GM12878 (cell line): ENCODE results near the gene DTNA. TPM values are rescaled to one million over a fixed set of nuclear protein-coding genes. Genes with fewer than 3 reads are reported as not detected.

Experiments
- ATAC-seq: fragments of 200-7000 bp; cut with Tn5 transposase; 3 replicates; pipeline ENCODE4 v1.9.1; 2020; ENCODE audit warnings: mild to moderate bottlenecking, moderate library complexity
- BruUV-seq: library from RNA; stranded (reverse); fragments of 400-500 nt; replicated peaks from 2 replicates; lab custom pipeline; 2021; lab: Mats Ljungman, UMichigan
- CTCF ChIA-PET: fragments of 300-600 bp; sonication (Branson Sonifier 250); formaldehyde crosslinking; extraction: SDS; loops from one replicate; lab custom pipeline; 2021; ENCODE audit warnings: inconsistent platforms; lab: Yijun Ruan, JAX
- POLR2A ChIA-PET: fragments of 350-600 bp; formaldehyde crosslinking; extraction: SDS; loops from one replicate; lab custom pipeline; 2021; ENCODE audit warnings: inconsistent platforms; lab: Charles Lee
- RAD21 ChIA-PET: fragments of 300-600 bp; sonication (Branson Sonifier 250); formaldehyde crosslinking; loops from one replicate; lab custom pipeline; 2023; ENCODE audit warnings: antibody characterized with exemption; ENCODE audit not compliant: unreplicated experiment; lab: Charles Lee
- SMC1A ChIA-PET: fragments of 300-600 bp; sonication (Branson Sonifier 250); formaldehyde crosslinking; loops from one replicate; lab custom pipeline; 2023; ENCODE audit not compliant: unreplicated experiment, uncharacterized antibody; lab: Charles Lee
- DNase-seq: peaks from one replicate; pipeline ENCODE4 v3.0.0-alpha.2; 2011; ENCODE audit warnings: low read depth, low spot score
- FAIRE-seq: peaks from 3 replicates; lab custom pipeline; 2011; peaks lifted over from hg19 to GRCh38; lab: Jason Lieb, UNC
- H2AFZ ChIP-seq: 2 replicates; pipeline ENCODE4 v1.6.0; 2011; ENCODE audit warnings: low read depth, low read length, control low read depth; ENCODE audit not compliant: control insufficient read depth
- H3K27ac ChIP-seq: 2 replicates; pipeline ENCODE4 v1.5.1; 2011; ENCODE audit warnings: control low read depth; ENCODE audit not compliant: control insufficient read depth, insufficient read depth
- H3K27me3 ChIP-seq, 2 experiments: replicated peaks in 1 of 2; 2 replicates each; pipeline versions ENCODE4 v1.6.0 to v1.6.1; 2011; ENCODE audit warnings: low read length in 1 of 2; ENCODE audit not compliant: control insufficient read depth in 2 of 2, insufficient read depth in 2 of 2
- H3K36me3 ChIP-seq, 2 experiments: 2 replicates each; pipeline ENCODE4 v1.5.1; 2011; ENCODE audit warnings: low read length in 1 of 2; ENCODE audit not compliant: control insufficient read depth in 2 of 2, insufficient read depth in 2 of 2
- H3K4me1 ChIP-seq: 2 replicates; pipeline ENCODE4 v1.6.1; 2011; ENCODE audit warnings: mild to moderate bottlenecking, low read length, moderate library complexity, mixed read lengths; ENCODE audit not compliant: control insufficient read depth, insufficient read depth
- H3K4me2 ChIP-seq: 2 replicates; pipeline ENCODE4 v1.6.0; 2011; ENCODE audit warnings: control low read depth; ENCODE audit not compliant: control insufficient read depth, insufficient read depth
- H3K4me3 ChIP-seq: fragments of 200-600 bp; sonication (generic); 2 replicates; pipeline ENCODE4 v1.5.1; 2016
- H3K79me2 ChIP-seq: 2 replicates; pipeline ENCODE4 v1.6.0; 2011; ENCODE audit warnings: low read length; ENCODE audit not compliant: control insufficient read depth, insufficient read depth
- H3K9ac ChIP-seq: 2 replicates; pipeline ENCODE4 v1.8.0; 2011; ENCODE audit warnings: low read length, control low read depth, mixed read lengths; ENCODE audit not compliant: control insufficient read depth, insufficient read depth
- H3K9me3 ChIP-seq: replicated peaks from 3 replicates; pipeline ENCODE4 v1.5.1; 2011; ENCODE audit warnings: mild to moderate bottlenecking, low read length; ENCODE audit not compliant: control insufficient read depth, insufficient read depth
- H4K20me1 ChIP-seq: 2 replicates; pipeline ENCODE4 v1.6.0; 2011; ENCODE audit not compliant: control insufficient read depth, insufficient read depth
- ETV6 ChIP-seq, 2 experiments: fragments of 450-650 bp in 1 of 2; IDR thresholded peaks in 1 of 2; conservative IDR thresholded peaks in 1 of 2; 2 replicates each; pipeline ENCODE4 v1.6.1; 2014; ENCODE audit warnings: antibody characterized with exemption in 1 of 2, borderline replicate concordance in 1 of 2, low read depth in 1 of 2, mild to moderate bottlenecking in 1 of 2, moderate library complexity in 1 of 2
- HCFC1 ChIP-seq: fragments of 150-350 bp; IDR thresholded peaks from 2 replicates; pipeline ENCODE4 v1.6.1; 2014; ENCODE audit warnings: low read length
- IKZF1 ChIP-seq: fragments of 450-650 bp; conservative IDR thresholded peaks from 2 replicates; pipeline ENCODE4 v1.6.1; 2017; ENCODE audit warnings: antibody characterized with exemption, mild to moderate bottlenecking
- MYB ChIP-seq: fragments of 150-350 bp; IDR thresholded peaks from 2 replicates; pipeline ENCODE4 v1.6.1; 2014; ENCODE audit warnings: mild to moderate bottlenecking, low read depth, low read length, borderline replicate concordance
- SUZ12 ChIP-seq: fragments of 200-600 bp; sonication (generic); IDR thresholded peaks from one replicate; pipeline ENCODE4 v1.6.1; 2018; ENCODE audit warnings: antibody characterized with exemption, mild to moderate bottlenecking; ENCODE audit not compliant: unreplicated experiment
- TCF3 ChIP-seq: IDR thresholded peaks from 2 replicates; pipeline ENCODE4 v1.6.1; 2012; ENCODE audit warnings: low read depth, mild to moderate bottlenecking, low read length, borderline replicate concordance; ENCODE audit not compliant: insufficient read depth
- YBX1 ChIP-seq: fragments of 450-650 bp; IDR thresholded peaks from 2 replicates; pipeline ENCODE4 v1.6.1; 2016; ENCODE audit warnings: antibody characterized with exemption
- ZSCAN29 ChIP-seq: fragments of 450-650 bp; IDR thresholded peaks from 2 replicates; pipeline ENCODE4 v1.6.1; 2017; ENCODE audit warnings: mild to moderate bottlenecking, moderate library complexity
- WGBS: methylation state at CpG from one replicate; pipeline ENCODE4 v1.1.6; 2016; ENCODE audit warnings: low lambda C conversion rate; ENCODE audit not compliant: insufficient replicate concordance, insufficient coverage; ENCODE audit errors: missing lambda C conversion rate; 5-methylcytosine and 5-hydroxymethylcytosine counted together
- in situ Hi-C: fragments of 300-500 bp; cut with MboI; formaldehyde crosslinking; loops from 9 replicates; pipeline ENCODE4 v1.14.3; 2018; ENCODE audit warnings: mixed read lengths
- intact Hi-C: fragments of 100-400 bp; cut with micrococcal nuclease; formaldehyde crosslinking; loops from one replicate; pipeline ENCODE4 v1.14.2; 2022; ENCODE audit not compliant: unreplicated experiment
- polyA plus RNA-seq, 11 experiments: library from polyadenylated mRNA; depleted of rRNA in 4 of 11; unstranded in 6 of 11; stranded (reverse) in 5 of 11; fragments of >200 nt; fragmentation: Nextera tagmentation in 4 of 11; fragmentation: Illumina TruSeq in 1 of 11; extraction: Ambion mirVana in 4 of 11; extraction: Trizol in 1 of 11; gene quantifications; 1 replicate in 1 of 11; 2 replicates in 10 of 11; pipeline versions ENCODE4 v1.2.1 to v1.2.3, GENCODE V29; 2011 to 2016; ENCODE audit warnings: inconsistent platforms in 2 of 11, missing spikeins in 2 of 11, low read depth in 1 of 11
- total RNA-seq, 4 experiments: library from RNA; depleted of rRNA in 3 of 4; stranded (reverse); fragments of >200 nt in 3 of 4; fragmentation: Illumina TruSeq in 1 of 4; extraction: Trizol in 1 of 4; gene quantifications; 2 replicates each; pipeline versions ENCODE4 v1.2.1 to v1.2.3, GENCODE V29; 2013 to 2021
- TF ChIP-seq, protein P1 (sequence below): fragments of 450-650 bp; IDR thresholded peaks from 2 replicates; pipeline ENCODE4 v1.6.1; 2017; ENCODE audit warnings: borderline replicate concordance
- TF ChIP-seq, protein P2 (sequence below): IDR thresholded peaks from 2 replicates; pipeline ENCODE4 v1.6.1; 2011; ENCODE audit warnings: borderline replicate concordance, low read depth, mild to moderate bottlenecking, moderate library complexity, low read length; ENCODE audit not compliant: insufficient read depth, poor library complexity, severe bottlenecking
- TF ChIP-seq, protein P3 (sequence below): fragments of 450-650 bp; IDR thresholded peaks from 2 replicates; pipeline ENCODE4 v1.6.1; 2016; ENCODE audit warnings: mild to moderate bottlenecking
- TF ChIP-seq, protein P4 (sequence below): fragments of 450-650 bp; formaldehyde crosslinking; IDR thresholded peaks from 2 replicates; pipeline ENCODE4 v1.4.0; 2020; ENCODE audit warnings: mild to moderate bottlenecking, moderate library complexity

Gene DTNA
- total and polyA plus RNA-seq, 10 of the 15 experiments (the other 5 are each of a cell fraction or from before 2014, with no cell fraction given) = 0.26 to 8.6 (median 0.53) TPM

DNA sequence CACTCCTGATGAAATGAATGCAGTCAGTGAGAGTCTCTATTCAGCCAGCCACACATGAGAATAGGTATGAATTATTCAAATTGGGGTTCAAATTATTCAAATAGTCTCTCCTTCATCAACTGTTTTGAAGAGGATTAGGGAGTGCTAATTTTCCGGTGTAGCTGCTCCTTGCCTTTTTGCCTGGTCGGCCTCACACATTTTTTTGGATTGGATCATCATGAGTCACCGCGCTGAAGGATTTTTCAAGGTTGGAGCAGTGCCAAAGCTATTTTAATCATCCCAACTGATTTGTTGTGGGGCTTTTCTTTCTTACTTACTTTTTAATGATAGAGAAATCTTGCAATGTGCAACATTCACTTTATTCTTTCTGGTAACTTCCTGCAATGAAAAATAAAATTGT lies 2.4 kb upstream of the DTNA start:
- no TSS peak for BruUV-seq
- DNase-seq = no peak
- CTCF ChIA-PET = interaction anchor here (0.8 to 4.4 kb wide), 4 partner anchors 13 to 46 kb away, joined by 3 to 23 read pairs (median 3); no protein-coding TSS in a partner anchor
- Histone ChIP-seq H3K4me1 (no peaks in the 10 kb centered on the region), H4K20me1 (no peaks in the 10 kb centered on the region), H3K27ac (no peak overlapping the region), H2AFZ (no peak overlapping the region), H3K4me3 (no peak overlapping the region), H3K36me3 (no peaks in the 10 kb centered on the region), H3K9ac (no peak overlapping the region)
- POLR2A ChIA-PET = no interaction called here
- 58% methylated on average over 4 of the region's 4 CpGs for WGBS
- RAD21 ChIA-PET = no interaction called here
- TF ChIP-seq, protein P1, sequence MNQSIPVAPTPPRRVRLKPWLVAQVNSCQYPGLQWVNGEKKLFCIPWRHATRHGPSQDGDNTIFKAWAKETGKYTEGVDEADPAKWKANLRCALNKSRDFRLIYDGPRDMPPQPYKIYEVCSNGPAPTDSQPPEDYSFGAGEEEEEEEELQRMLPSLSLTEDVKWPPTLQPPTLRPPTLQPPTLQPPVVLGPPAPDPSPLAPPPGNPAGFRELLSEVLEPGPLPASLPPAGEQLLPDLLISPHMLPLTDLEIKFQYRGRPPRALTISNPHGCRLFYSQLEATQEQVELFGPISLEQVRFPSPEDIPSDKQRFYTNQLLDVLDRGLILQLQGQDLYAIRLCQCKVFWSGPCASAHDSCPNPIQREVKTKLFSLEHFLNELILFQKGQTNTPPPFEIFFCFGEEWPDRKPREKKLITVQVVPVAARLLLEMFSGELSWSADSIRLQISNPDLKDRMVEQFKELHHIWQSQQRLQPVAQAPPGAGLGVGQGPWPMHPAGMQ = no peak
- TF ChIP-seq SUZ12 (no peak), MYB (no peak), ZSCAN29 (no peak), HCFC1 (no peak), TCF3 (no peak), YBX1 (no peak), IKZF1 (no peak), ETV6 (conservative IDR thresholded peaks at IDR 0.05 in 1 of 2, IDR thresholded peaks at IDR 0.05 in 1 of 2; ENCODE audit: borderline replicate concordance in 1 of 2, low read depth in 1 of 2) (no peak)
- TF ChIP-seq, protein P2, sequence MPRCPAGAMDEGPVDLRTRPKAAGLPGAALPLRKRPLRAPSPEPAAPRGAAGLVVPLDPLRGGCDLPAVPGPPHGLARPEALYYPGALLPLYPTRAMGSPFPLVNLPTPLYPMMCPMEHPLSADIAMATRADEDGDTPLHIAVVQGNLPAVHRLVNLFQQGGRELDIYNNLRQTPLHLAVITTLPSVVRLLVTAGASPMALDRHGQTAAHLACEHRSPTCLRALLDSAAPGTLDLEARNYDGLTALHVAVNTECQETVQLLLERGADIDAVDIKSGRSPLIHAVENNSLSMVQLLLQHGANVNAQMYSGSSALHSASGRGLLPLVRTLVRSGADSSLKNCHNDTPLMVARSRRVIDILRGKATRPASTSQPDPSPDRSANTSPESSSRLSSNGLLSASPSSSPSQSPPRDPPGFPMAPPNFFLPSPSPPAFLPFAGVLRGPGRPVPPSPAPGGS = no peak
- TF ChIP-seq, protein P3, sequence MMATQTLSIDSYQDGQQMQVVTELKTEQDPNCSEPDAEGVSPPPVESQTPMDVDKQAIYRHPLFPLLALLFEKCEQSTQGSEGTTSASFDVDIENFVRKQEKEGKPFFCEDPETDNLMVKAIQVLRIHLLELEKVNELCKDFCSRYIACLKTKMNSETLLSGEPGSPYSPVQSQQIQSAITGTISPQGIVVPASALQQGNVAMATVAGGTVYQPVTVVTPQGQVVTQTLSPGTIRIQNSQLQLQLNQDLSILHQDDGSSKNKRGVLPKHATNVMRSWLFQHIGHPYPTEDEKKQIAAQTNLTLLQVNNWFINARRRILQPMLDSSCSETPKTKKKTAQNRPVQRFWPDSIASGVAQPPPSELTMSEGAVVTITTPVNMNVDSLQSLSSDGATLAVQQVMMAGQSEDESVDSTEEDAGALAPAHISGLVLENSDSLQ = no peak
- TF ChIP-seq, protein P4, sequence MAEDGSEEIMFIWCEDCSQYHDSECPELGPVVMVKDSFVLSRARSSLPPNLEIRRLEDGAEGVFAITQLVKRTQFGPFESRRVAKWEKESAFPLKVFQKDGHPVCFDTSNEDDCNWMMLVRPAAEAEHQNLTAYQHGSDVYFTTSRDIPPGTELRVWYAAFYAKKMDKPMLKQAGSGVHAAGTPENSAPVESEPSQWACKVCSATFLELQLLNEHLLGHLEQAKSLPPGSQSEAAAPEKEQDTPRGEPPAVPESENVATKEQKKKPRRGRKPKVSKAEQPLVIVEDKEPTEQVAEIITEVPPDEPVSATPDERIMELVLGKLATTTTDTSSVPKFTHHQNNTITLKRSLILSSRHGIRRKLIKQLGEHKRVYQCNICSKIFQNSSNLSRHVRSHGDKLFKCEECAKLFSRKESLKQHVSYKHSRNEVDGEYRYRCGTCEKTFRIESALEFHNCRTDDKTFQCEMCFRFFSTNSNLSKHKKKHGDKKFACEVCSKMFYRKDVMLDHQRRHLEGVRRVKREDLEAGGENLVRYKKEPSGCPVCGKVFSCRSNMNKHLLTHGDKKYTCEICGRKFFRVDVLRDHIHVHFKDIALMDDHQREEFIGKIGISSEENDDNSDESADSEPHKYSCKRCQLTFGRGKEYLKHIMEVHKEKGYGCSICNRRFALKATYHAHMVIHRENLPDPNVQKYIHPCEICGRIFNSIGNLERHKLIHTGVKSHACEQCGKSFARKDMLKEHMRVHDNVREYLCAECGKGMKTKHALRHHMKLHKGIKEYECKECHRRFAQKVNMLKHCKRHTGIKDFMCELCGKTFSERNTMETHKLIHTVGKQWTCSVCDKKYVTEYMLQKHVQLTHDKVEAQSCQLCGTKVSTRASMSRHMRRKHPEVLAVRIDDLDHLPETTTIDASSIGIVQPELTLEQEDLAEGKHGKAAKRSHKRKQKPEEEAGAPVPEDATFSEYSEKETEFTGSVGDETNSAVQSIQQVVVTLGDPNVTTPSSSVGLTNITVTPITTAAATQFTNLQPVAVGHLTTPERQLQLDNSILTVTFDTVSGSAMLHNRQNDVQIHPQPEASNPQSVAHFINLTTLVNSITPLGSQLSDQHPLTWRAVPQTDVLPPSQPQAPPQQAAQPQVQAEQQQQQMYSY (CRISPR knock-in tag) = no peak
- TF ChIP-seq, all 136 proteins: peak for 0
- Histone ChIP-seq H3K9me3 (no peaks in the 10 kb centered on the region), H3K27me3 (peaks cover 0 to 3% of the 10 kb centered on the region in 2 experiments; a peak in 1 of 4 replicates), H3K79me2 (no peaks in the 10 kb centered on the region), H3K4me2 (no peak overlapping the region)
- FAIRE-seq (no peak), ATAC-seq (no peak)
- SMC1A ChIA-PET = interaction anchor here (1.3 to 2.3 kb wide), 2 partner anchors 9 to 46 kb away, joined by 4 to 7 read pairs; no protein-coding TSS in a partner anchor
- in situ Hi-C loops = no loop called here
- intact Hi-C loops = no loop called here
